ENCODE measurements around the gene PPP1R26.
A peak's percentile ranks its signal among the peaks of the same experiment; 100 is the strongest.
"Not testable (repeated sequence)": the region's sequence is repeated elsewhere in the genome, so short reads cannot be mapped to it uniquely, and the experiment has no call there.

PPP1R26 gene, protein sequence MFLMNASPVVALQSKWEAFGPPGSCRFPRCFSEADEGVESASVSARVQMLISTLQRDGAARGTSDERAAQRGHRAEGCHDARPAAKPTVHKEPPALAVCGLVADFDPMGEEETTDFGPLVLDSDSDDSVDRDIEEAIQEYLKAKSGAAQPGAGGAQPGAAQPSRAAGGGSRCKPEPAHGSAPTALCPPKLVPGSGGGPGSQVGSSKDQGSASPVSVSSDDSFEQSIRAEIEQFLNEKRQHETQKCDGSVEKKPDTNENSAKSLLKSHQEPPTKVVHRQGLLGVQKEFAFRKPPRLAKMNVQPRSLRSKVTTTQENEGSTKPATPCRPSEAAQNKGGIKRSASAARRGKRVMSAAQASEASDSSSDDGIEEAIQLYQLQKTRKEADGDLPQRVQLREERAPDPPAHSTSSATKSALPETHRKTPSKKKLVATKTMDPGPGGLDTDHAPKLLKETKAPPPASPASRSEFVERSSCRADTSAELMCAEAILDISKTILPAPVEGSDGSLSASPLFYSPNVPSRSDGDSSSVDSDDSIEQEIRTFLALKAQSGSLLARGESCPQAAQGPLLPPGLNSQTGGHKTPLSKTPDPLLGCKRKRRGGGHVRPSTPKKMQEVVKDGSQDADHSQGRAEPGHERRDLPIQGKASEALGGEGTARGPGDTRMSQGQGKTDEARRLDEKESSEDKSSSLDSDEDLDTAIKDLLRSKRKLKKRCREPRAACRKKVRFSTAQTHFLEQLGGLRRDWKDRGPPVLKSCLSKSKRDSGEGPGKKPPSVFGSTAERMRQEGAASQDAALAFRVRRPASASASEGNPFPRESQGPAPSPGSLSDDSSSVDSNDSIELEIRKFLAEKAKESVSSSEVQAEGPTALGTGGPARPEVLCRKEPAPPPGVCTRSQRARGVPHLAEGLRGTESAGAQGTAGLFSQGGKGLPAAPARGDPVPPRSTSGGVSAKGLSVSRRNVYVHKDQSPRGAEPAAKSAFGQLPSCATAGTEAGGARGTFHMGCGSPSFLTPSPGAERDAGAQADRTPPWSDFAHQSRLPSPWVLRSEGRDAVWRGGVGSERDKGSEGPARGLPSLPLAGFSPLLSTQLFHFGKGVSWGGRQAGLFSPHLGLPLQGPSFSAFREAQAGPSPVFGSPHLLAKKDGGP (N-terminal part only)

DNA sequence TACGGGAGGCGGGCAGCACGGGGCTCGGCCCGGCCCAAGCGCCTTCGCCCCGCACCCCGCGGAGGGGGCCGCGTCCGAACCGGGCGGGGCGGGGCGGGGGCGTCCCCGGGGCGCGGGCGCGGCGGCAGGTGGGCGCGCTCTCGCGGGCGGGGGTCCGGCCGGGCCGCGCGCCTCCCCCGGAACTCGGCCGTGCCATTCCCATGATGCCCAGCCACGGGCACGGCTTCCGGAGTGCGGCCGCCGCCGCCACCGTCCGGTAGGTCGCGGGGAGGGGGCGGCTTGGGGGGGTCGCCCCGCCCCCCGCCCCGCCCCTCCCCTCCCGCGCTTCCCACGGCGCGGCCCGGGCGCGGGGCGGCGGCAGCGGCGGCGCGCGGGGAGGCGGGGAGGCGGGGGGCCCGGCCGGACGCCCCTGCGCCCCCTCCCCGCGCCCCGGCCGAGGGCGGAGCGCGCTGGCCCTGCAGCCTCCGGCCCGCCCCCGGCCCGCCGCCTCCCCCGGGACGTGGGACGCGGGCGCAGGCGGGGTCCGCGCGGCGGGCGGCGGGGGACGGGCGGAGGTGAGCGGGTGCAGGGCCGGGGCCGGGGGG lies at the start of gene PPP1R26:
Gene PPP1R26 (plus strand): TSS at position 314 of the 584 bp plus-strand sequence. CDS start 4,729 bp downstream, outside the sequence.
- TF ChIP-seq, protein P1, sequence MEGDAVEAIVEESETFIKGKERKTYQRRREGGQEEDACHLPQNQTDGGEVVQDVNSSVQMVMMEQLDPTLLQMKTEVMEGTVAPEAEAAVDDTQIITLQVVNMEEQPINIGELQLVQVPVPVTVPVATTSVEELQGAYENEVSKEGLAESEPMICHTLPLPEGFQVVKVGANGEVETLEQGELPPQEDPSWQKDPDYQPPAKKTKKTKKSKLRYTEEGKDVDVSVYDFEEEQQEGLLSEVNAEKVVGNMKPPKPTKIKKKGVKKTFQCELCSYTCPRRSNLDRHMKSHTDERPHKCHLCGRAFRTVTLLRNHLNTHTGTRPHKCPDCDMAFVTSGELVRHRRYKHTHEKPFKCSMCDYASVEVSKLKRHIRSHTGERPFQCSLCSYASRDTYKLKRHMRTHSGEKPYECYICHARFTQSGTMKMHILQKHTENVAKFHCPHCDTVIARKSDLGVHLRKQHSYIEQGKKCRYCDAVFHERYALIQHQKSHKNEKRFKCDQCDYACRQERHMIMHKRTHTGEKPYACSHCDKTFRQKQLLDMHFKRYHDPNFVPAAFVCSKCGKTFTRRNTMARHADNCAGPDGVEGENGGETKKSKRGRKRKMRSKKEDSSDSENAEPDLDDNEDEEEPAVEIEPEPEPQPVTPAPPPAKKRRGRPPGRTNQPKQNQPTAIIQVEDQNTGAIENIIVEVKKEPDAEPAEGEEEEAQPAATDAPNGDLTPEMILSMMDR (IDR thresholded peaks at IDR 0.05; ENCODE audit: low read depth, low read length): no peak

DNA sequence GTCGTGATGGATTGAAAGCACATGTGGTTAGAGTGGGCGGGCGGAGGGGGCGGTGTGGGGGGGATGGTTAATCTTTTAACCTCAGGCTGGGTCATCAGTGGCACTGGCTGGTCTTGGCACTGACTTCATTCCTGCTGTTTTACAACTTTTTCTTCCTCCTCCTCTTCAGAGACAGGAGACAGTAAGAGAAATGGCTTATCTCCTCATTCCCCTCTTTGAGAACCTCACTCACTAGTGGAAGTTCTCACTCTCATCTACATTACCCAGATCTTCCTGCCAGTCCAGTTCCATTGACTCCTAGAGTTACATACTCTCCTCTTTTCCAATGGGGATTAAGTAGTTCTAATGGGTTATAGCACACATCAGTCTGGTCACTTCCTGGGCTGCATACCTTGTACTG lies 42.3 kb upstream of the PPP1R26 start:
- TF ChIP-seq, protein P1 (IDR thresholded peaks at IDR 0.05; ENCODE audit: low read depth, low read length): no peak
- no peak overlapping the region for H3K4me3 ChIP-seq (ENCODE audit: low read depth, low read length)

More for the DNA sequence above, at the start of gene PPP1R26:
- H3K4me3 ChIP-seq (ENCODE audit: low read depth, low read length): peak within 1 kb of the TSS; percentile 72

DNA sequence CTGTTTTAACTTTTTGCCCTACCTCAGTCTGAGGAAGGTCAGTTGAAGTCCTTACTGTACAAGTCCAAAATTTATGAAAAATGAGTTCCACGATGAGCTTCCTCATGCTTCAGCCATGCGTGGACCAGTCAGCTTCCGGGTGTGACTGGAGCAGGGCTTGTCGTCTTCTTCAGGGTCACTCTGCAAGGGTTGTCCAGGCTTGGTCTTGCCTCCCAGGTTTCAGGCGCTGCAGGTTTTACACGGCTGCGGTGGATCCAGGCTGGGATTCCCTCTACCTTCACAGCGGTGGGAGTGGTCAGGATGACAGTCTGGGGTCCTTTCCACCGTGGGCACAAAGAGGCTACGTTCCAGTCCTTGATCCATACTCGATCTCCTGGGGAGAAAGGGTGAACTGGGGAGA lies 41.9 kb upstream of the PPP1R26 start:
- H3K4me3 ChIP-seq (ENCODE audit: low read depth, low read length): not testable (repeated sequence)

DNA sequence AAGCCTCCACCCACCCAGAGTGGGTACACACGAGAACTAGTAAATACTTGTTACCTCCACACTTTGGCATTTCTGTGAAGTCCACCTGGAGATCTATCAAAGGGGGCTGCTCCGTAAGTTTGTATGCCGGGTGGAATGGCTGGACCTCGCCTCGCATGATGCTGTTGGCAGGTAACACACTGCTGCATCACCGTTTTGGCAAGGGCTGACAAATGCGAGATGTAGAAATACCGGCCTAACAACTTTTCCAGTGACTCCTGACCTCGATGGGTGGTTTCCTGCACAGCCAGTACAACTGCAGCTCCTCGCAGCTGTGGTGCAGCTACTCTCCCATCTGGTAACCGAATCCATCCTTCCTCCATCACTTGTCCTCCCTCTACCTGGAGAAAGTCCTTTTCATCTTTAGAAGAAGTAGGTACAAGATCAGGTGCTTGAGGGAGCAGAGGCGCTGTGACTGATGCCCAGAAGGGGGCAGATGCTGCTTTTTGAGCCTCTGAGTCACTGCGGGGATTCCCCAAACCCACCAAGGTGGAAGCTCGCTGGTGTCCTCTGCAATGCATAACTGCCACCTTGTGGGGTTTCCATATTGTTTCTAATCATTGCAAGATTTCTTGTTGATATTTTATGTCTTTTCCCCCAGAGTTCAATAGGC lies 40.9 kb upstream of the PPP1R26 start:
- not testable (repeated sequence) for H3K4me3 ChIP-seq (ENCODE audit: low read depth, low read length)

DNA sequence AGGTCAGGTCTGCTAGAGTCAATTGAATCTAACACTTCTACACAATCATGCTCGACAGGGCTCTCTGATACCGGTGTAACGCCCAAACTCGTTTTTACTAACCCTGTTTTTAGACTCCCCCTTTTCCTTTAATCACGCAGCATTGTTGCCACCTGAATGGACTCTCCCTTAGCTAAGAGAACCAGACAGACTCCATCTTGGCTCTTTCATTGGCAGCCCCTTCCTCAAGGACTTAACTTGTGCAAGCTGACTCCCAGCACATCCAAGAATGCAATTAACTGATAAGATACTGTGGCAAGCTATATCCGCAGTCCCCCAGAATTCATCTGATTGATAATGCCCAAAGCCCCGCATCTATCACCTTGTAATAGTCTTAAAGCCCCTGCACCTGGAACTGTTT lies 40.1 kb upstream of the PPP1R26 start:
- not testable (repeated sequence) for H3K4me3 ChIP-seq (ENCODE audit: low read depth, low read length)

DNA sequence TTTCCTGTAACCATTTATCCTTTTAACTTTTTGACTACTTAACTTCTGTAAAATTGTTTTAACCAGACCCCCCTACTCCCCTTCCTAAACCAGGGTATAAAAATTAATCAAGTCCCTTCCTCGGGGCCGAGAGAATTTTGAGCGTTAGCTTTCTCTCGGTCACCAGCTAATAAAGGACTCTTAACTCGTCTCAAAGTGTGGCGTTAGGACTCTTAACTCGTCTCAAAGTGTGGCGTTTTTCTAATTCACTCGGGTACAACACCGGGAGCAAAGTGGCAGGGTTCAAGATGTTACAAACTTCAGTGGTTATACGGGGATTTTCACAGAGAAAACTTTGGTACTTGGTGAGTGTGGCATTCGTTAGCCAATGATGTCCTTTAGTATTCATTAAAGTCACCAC lies 39.7 kb upstream of the PPP1R26 start:
- TF ChIP-seq, protein P1 (IDR thresholded peaks at IDR 0.05; ENCODE audit: low read depth, low read length): no peak

DNA sequence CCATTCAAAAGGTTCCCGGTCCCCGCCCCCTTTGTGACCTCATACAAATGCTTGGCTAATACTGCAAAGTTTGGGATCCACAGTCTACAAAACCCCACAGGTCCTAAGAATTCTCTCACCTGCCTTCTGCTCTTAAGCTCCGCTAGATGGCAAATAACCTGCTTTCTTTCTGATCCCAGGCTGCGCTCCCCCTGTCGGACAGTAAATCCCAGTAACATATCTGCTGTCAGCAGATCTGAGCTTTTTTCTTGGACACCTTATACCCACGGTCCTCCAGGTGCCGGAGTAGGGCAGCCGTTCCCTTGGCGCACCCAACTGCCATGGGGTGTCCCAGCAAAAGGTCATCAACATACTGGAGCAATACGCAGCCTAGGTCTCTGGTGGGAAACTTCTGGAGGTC lies 39.0 kb upstream of the PPP1R26 start:
- no peak overlapping the region for H3K4me3 ChIP-seq (ENCODE audit: low read depth, low read length)
- TF ChIP-seq, protein P1 (IDR thresholded peaks at IDR 0.05; ENCODE audit: low read depth, low read length): 0 out of 2 replicates have a peak, but pooled peaks have one; percentile 16

More for the DNA sequence above, 39.7 kb upstream of the PPP1R26 start:
- no peak overlapping the region for H3K4me3 ChIP-seq (ENCODE audit: low read depth, low read length)

DNA sequence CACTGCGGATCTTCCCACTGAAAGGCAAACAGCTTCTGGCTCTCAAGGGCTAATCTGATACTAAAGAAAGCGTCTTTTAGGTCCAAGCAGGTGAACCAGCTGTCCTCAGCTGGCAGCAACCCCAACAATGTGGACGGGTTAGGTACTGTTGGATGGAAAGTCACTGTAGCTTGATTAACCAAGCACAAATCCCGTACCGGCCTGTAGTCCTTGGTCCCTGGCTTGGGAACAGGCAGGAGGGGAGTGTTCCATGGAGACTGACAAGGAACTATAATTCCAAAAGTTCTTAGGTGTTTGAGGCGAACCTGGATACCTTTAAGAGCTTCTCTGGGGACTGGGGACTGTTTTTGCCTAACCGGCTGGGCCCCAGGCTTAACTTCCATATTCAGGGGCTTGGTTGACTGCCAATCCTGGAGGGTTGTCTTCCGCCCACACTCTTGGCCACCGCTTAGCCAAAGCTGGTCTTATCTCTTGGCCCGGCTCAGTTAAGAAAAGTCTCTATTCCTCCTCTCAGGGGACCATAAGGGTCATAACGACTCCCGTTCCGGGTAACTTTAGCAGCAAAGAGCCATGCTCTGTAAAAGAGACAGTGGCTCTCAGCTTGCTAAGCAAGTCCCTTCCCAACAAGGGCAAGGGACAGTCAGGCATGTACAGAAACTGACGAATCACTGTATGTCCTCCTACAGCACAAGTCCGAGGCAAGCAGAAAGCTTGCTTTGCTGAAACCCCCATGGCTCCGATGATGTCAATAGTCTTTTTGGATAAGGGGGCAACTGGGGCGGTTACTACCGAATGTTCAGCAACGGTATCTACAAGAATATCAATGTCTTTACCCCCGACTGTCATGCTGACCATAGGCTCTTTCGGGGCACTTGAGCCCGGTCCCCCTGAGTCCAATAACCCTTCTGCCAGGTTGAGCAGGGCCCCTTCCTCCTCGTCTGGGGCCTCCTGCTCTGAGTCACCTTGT lies 38.2 kb upstream of the PPP1R26 start:
- not testable (repeated sequence) for H3K4me3 ChIP-seq (ENCODE audit: low read depth, low read length)
